Sigmoid colon (tissue), 4 donors: ENCODE data around the gene RBBP9.

ENCODE experiments used
- EP300 ChIP-seq, 4 donors: sonication (generic); formaldehyde crosslinking; IDR thresholded peaks; one replicate each; pipeline ENCODE4 v1.6.1; 2017; ENCODE audit warnings: antibody characterized with exemption in 4 of 4
- POLR2A ChIP-seq, 2 donors: fragments of 450-650 bp; IDR thresholded peaks; one replicate each; pipeline ENCODE4 v1.6.1; 2016; ENCODE audit warnings: antibody characterized with exemption in 2 of 2, mild to moderate bottlenecking in 2 of 2, moderate library complexity in 2 of 2
- POLR2AphosphoS5 ChIP-seq, 4 donors: sonication (generic); formaldehyde crosslinking; IDR thresholded peaks; one replicate each; pipeline ENCODE4 v1.6.1; 2017; ENCODE audit warnings: antibody characterized with exemption in 4 of 4
- TF ChIP-seq, protein P1 (sequence below), 4 experiments: fragments of 450-650 bp in 3 of 4; fragments of 200-600 bp in 1 of 4; IDR thresholded peaks; one replicate each; pipeline ENCODE4 v1.5.1; 2016 to 2019; ENCODE audit warnings: antibody characterized with exemption in 4 of 4, mild to moderate bottlenecking in 3 of 4, moderate library complexity in 2 of 4

GRCh38 chr20:18514127-18514526 lies 17.1 kb upstream of the RBBP9 start:
- TF ChIP-seq, protein P1, sequence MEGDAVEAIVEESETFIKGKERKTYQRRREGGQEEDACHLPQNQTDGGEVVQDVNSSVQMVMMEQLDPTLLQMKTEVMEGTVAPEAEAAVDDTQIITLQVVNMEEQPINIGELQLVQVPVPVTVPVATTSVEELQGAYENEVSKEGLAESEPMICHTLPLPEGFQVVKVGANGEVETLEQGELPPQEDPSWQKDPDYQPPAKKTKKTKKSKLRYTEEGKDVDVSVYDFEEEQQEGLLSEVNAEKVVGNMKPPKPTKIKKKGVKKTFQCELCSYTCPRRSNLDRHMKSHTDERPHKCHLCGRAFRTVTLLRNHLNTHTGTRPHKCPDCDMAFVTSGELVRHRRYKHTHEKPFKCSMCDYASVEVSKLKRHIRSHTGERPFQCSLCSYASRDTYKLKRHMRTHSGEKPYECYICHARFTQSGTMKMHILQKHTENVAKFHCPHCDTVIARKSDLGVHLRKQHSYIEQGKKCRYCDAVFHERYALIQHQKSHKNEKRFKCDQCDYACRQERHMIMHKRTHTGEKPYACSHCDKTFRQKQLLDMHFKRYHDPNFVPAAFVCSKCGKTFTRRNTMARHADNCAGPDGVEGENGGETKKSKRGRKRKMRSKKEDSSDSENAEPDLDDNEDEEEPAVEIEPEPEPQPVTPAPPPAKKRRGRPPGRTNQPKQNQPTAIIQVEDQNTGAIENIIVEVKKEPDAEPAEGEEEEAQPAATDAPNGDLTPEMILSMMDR (IDR thresholded peaks at IDR 0.05), result no peak
- TF ChIP-seq EP300 (IDR thresholded peaks at IDR 0.05), result no peak
- TF ChIP-seq POLR2A (IDR thresholded peaks at IDR 0.05), result no peak
- TF ChIP-seq POLR2AphosphoS5 (IDR thresholded peaks at IDR 0.05), result no peak
